IPS-11a (cell line): Measurements from ENCODE around the gene CDCP1.
"Not testable (repeated sequence)": the region's sequence is repeated elsewhere in the genome, so short reads cannot be mapped to it uniquely, and the experiment has no call there.

Experiments used
- H3K4me3 ChIP-seq: one replicate; pipeline ENCODE4 v1.5.1; 2013; ENCODE audit warnings: low read depth, low read length, control low read depth

The CDCP1 gene

DNA sequence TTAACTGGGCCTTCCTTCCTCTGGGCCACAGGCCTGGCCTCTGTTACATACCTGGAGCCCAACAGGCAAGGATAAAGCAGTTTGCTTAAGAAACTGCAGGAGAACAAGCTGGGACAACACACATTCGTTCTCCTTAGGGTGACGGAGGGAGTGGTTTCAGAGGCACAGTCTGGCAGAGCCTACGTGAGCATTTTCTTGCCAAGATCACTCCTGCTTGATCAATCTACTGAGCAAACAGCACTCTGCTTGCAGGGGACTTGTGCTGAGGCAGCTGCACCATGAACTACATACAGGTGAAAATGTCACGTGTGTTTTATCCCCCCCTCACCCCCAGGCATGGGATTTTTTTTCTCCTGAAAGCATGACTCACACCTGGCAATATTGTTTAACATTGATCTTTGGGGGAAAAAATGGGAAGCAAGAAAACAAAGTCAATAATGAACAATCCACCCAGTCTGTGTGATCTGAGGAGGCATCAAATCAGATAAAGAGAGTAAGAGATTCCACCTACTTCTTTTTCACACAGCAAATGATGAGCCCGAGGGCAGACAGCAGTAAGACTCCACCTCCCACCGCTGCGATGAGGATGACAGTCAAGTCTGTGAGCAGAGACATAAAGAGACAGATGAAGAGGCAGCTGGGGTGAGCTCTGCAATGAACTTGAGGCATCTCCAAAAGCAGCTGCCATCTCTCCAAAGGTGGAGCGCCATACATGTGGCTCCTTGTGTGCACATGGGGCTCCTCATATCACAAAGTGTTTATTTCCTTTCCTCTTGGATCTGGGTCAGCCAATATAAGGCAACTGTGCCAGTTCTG lies 57.4 kb downstream of the CDCP1 start:
- no peak overlapping the region for H3K4me3 ChIP-seq

DNA sequence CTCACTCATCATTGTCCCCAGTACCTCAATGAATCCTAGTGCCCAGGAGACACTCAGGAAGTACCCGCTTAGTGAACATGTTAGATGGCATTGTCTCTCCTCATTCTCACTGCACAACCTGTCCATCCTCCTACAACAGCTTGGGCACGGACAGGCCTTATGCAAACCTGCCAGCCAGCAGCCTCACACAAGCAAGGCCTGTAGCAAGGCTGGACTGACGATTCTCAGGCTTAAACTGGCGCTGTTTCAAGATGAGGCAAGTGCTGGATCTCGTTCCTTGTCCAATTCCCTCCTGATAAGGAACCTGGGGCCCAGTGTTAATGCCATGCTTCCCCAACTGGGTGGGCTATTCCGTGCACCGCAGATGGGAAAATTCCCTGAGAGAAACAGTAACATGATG lies 59.0 kb downstream of the CDCP1 start:
- H3K4me3 ChIP-seq, result no peak overlapping the region

DNA sequence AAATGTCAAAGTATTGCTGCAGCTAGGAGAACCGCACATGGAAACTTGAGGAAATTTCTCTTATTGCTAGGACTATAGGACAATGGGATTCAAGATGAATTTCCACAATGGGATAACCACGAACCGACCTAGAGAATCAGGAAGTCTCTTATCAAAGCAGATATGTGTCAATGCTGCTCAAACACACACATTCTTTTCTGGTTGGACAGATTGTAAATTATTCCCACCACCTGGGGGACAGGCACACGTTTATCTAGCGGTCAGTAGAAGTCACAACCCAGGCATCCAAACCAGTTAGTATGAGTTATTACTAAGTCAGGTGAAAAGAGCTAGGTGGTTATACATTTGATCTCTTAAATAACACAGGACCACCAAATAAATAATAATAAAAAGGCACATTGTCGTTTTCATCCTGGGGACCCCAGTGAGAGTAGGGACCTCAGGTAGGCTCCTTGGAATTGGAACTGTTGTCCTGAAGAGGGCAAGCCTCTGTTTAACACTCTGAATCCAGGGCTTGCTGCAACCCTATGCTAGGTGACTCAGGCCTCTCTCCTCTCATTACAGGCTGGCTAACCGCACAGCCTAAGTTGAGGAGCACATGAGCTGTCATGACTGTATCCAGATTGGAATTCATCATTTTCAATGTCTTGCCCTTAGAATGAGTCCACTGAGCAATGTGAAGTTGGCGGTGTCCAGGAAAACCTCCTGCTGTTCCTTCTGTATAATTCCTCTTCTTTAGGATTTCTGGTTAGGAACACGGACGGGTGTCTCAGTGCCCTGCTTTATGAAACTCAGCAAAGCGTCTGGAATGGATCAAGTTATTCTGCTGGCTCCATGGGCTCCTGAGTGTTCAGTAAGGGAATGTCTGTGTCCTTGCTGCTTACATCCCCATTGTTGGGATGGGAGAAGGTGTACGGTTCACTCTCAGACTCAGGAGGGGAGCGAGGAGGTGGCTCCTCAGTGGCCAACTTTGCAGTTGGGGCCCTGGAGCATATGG lies 61.1 kb downstream of the CDCP1 start:
- no peak overlapping the region for H3K4me3 ChIP-seq

DNA sequence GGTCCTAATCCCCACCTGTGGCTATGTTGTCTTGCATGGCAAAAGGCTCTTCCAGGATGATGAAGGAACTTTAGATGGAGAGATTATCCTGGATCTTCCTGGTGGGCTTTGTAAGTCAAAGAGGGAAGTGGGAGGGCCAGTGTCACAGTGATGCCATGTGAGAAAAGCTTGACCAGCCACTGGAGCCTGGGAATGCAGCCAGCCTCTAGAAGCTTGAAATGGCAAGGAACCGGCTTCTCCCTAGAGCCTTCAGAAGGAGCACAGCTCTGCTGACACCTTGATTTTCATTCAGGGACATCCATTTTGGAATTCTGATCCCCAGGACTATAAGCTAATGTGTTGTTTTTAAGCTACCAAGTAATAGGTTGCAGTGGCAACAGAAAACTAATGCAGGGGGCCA lies 61.8 kb downstream of the CDCP1 start:
- no peak overlapping the region for H3K4me3 ChIP-seq

DNA sequence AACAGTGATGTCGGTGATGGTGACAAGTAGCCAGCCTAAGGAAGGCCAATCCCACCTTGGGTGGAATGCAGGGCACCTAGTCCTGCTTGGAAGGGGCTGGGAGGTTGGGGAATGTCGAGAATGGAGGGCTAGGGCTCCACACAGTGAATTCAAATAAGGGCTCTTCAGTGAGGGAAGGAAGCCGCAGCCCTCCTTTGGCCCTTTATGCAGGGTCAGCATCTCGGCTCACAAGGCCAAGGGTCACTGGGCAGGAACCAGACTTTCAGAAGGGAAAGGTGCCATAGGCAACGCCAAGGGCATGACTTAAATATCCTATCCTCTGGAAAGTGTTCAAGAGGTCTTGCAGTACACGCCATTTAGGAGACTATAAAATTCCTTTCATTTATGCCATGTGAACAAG lies 63.2 kb downstream of the CDCP1 start:
- no peak overlapping the region for H3K4me3 ChIP-seq

DNA sequence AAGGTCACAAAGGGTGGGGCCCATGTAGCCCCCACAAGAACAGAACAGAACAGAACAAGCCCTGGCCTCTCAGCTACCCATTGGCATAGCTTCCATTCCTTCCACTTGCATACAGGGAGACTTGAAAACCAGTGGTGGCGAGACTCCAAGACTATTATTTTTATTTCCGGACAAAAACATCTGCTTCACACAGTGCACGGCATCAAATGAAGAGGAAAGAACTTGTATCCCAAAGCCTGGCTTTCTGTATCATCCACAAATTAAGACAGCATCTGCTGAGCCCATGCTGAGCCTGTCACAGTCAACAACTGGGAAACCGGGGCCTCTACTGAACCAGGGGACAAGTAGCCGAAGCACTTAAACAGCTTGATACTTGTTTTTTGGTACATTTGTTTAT lies 64.0 kb downstream of the CDCP1 start:
- H3K4me3 ChIP-seq, result no peak overlapping the region

DNA sequence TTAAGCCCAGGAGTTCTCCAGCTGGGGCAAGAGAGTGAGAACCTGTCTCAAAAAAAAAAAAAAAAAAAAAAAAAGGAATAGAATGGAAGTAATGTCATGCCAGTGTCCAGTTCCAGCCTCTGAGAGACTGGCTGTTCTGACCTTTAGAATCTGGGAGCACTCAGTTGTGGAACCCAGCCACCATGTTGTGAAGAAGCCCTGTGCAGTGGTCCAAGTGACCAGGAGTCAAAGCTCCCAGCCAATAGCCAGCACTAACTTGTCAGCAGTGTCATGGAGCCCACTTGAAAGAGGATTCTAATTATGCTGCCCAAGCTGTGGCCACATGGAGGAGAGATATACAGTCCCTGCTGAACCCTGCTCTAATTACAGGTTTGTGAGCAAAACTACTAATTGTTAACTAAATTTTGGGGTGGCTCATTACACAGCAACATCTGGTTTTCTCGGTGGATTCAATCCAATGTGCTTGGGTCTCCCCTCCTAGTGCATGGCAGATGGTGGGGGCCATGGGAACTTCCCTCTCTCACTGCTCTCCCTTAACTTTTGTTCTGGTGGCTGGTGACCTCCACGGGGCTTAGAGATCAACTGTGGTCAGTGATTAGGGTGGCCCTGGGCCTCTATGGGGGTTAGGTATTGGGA lies 64.6 kb downstream of the CDCP1 start:
- no peak overlapping the region for H3K4me3 ChIP-seq

DNA sequence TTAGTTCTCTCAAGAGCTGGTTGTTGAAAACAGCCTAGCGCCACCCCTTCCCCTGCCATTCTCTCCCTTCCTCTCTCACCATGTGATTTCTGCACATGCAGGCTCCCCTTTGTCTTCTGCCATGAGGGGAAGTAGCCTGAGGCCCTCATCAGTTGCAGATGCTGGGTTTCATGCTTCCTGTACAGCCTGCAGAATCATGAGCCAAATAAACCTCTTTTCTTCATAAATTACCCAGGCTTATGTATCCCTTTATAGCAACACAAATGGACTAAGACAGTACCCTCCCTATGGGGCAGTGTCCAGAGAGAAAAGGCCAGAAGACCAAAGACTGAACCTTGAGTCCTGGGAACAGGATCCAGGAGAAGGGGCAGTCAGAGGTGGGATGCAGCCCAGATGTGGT lies 65.4 kb downstream of the CDCP1 start:
- no peak overlapping the region for H3K4me3 ChIP-seq

DNA sequence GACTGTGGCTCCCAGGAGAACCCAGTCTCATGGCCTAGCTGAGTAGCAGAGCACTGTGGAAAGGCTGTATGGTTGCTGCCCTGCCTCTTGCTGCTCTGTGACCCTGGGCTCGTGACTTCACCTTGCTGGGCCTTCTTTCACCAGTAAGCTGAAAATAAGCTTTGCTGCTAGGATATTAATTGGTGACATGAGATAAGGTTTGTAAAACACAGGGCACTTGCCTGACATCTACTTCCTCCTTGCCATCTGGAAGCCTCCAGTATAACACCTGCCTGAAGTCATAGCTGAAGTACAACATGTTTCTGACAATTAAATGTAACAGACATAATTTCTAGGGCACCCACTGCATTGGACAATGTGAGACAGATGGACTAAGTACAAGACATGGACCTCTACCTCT lies 66.5 kb downstream of the CDCP1 start:
- H3K4me3 ChIP-seq, result no peak overlapping the region

DNA sequence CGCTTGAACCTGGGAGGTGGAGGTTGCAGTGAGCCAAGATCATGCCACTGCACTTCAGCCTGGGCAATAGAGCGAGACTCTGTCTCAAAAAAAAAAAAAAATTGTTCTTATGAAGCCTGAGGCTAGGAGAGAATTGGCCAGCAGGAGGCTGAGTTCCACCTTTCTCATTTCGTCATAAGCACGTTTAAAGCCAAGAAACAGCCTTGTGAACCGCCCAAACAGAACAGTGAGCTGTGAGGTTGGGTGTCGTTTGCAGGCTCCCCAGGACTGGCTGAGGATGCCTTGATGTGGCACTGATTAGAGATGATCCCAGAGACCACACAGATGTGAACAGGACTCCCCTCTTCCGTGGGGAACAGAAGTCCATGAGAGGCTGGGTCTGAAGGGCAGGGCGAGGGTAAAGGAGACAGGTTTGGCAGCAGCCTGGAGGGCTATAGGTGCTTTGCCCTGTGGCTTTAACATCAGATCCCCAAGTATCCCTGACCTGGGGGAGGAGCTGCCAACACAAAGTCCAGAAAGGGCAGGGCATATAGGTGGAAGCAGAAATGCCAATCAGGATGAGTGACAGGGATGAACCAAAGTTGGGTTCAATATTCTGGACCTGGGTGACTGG lies 67.2 kb downstream of the CDCP1 start:
- no peak overlapping the region for H3K4me3 ChIP-seq

DNA sequence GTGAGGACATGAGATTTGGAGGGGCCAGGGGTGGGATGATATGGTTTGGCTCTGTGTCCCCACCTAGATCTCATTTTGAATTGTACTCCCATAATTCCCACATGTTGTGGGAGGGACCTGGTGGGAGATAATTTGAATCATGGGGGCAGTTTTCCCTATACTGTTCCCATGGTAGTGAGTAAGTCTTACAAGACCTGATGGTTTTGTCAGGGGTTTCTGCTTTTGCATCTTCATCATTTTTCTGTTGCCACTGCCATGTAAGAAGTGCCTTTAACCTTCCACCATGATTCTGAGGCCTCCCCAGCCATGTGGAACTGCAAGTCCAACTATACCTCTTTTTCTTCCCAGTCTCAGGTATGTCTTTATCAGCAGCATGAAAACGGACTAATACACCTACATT lies 67.9 kb downstream of the CDCP1 start:
- not testable (repeated sequence) for H3K4me3 ChIP-seq

DNA sequence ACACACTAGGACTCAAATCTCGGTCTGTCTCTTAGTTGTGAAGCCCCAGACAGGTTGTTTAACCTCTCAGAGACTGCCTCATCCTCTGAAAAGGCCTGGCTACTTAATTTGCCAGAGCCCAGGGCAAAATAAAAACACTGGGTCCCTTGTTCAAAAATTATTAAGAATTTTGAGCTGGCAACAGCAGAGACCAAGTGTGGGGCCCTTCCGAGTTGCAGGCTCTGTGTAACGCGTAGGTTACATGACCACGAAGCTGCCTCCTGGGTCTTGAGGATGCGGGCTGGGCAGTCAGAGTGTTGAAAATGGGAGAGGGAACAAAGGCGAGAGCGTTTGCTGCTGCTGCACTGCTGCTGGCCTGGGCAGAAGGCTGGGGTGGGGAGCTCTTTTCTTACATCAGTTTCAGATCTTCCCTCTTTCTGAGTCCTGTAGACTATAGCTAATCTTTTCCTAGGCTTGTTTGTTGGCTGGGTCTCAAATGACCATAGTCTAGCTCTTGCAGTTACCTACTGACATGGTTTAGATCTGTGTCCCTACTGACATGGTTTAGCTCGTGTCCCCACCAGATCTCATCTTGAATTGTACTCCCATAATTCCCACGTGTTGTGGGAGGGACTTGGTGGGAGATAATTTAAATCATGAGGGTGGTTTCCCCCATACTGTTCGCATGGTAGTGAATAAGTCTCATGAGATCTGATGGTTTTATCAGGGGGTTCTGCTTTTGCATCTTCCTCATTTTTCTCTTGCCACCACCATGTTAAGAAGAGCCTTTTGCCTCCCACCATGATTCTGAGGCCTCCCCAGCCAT lies 70.2 kb downstream of the CDCP1 start:
- H3K4me3 ChIP-seq, result no peak overlapping the region

DNA sequence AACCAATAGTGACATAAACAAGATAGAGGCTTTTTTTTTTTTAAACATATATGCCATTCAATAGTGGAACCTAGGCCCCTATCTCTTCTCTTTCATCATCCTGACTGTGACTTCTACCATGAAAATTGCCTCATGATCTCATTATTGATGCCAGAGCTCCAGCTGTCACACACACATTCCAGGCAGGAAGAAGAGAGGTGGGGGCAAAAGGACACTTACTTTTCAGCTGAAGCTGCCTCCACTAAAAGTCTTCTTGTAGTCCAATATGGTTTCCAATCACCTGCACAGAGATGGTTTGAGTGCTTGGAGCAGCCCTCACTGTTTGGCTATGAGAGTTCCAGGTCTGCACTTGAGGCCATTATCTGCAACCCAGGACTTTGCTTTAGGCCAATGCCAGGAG lies 75.1 kb downstream of the CDCP1 start:
- H3K4me3 ChIP-seq, result no peak overlapping the region

DNA sequence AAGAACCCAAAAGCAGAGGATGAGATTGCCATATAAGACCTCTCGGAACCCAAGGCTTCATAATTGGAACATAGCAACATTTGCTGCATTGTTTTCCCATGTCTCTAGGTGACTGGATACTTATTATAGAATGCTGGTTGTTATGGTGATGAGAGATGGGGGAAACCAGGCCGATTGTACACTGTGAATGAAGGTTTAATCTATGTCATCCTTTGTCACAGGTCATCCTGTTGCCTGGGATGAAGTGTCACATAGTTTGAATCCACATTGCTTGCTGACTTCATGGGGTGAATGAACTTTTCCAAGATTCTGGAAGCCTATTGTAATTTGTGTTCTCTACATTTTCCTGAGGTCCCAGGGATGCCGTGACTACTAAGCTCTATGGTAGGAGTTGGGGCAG lies 78.2 kb downstream of the CDCP1 start:
- no peak overlapping the region for H3K4me3 ChIP-seq

DNA sequence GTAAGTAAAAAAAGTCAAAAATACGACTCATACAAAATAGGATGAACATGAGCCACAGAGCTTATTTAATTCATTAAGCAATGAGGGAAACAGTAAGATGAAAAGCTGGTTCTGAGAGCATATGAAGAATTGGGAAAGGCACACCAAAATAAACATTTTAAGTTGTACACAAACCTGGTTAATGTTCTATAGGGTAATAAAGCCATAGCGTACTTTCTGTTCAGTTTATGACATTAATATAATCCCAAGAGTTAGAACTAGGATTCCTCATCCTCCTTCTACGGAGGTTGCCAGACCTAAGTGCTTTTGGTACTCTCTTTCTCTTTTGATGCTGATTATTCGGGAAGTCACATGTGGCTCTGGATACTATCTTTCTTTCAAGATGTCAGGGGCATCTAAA lies 78.7 kb downstream of the CDCP1 start:
- H3K4me3 ChIP-seq, result no peak overlapping the region

DNA sequence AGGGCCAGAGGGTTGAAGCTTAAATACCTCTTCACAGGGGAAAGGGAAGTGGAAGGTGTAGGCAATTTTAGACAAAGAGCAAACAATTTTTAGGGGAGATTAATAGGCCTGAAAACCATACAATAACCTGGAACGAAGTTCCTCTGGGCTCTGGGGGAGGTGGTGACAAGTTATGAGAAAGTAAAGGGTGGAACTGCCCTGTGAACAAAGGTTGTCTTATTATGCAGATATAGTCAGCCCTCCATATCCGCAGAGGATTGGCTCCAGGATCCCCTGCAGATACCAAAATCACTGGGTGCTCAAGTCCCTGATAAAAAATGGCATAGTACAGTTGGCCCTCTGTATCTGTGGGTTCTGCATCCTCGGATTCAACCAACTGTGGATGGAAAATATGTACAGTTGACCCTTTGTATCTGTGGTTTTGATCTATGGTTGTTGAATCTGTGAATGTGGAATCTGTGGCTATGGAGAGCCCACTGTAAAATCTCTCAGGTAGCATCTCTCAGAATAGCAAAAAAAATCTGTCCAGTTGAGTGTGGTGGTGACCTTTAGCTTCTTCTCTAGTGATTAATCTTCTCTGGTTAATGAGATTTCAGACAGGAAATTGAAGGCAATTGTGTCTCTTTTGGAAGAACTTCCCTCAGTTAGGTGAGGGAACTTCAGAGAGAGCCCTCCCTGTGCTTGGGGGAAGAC lies 79.9 kb downstream of the CDCP1 start:
- H3K4me3 ChIP-seq, result no peak overlapping the region

DNA sequence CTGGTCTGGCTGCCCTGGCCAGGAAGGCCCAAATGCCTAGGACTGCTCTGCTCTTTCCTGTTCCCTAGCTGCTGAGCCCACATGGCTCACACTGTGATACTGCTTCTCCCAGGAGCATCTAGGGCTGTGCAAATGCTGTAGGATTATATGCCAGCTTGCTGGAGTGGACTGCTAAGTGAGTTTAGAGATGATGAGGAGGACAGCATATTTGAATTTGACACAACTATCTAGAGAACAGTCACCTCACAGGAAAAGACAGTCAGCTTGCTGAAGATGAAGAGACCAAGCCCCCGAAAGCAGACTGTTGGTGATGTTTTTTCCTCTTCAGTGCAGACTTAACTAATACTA lies 80.8 kb downstream of the CDCP1 start:
- no peak overlapping the region for H3K4me3 ChIP-seq

DNA sequence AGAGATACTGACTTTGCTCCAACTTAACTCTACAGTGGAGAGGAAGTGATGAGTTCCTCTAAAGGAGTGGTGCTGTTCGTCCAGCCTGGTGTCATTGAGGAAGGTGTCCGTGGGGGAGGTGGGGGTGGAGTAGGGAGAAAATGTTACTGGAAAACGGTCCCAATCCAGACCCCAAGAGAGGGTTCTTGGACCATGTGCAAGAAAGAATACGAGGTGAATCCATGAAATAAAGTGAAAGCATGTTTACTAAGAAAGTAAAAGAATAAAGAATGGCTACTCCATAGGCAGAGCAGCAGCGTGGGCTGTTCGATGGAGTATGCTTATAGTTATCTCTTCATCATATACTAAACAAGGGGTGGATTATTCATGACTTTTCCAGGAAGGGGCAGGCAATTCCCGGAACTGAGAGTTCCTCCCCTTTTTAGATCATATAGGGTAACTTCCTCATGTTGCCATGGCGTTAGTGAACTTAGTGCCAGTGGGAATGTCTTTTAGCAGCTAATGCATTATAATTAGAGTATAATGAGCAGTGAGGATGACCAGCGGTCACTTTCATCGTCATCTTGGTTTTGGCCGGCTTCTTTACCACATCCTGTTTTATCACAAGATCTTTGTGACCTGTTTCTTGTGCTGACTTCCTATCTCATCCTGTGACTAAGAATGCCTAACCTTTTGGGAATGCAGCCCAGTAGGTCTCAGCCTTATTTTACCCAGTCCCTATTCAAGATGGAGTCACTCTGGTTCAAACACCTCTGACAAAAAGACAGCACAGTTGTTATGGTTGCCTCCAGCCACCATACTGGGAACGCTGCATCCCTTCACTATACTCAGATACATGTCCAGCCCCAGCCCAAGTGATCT lies 81.4 kb downstream of the CDCP1 start:
- H3K4me3 ChIP-seq, result no peak overlapping the region

DNA sequence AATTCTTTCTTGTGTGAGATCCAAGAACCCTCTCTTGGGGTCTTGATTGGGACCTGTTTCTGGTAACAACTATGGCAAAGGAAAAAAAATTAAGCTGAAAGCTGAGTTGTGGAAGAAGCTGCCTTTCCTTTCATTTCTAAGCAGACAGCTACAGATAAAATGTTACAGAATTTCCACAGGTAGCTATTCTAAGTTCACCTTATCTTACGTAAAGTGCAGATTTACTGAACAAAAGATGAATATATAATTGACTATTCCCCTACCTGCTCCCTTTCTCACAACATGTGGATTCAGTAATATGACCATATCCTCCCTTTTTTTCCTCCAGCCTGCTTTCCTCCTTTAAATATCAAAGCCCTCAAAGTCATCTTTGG lies 83.5 kb downstream of the CDCP1 start:
- H3K4me3 ChIP-seq, result no peak overlapping the region
